Activated CD4-positive, alpha-beta memory T cell treated with anti-CD3 and anti-CD28 coated beads for 36 hours (primary cell): ENCODE results near the gene SUPT3H. TPM values are rescaled to one million over a fixed set of nuclear protein-coding genes. Genes with fewer than 3 reads are reported as not detected.
A peak's percentile ranks its signal among the peaks of the same experiment; 100 is the strongest.

ENCODE experiments used
- CTCF ChIA-PET: fragments of 350-600 bp; sonication (Branson Sonifier 250); formaldehyde crosslinking; loops from one replicate; lab custom pipeline; 2021; ENCODE audit warnings: antibody characterized with exemption, inconsistent platforms; lab: Charles Lee
- POLR2A ChIA-PET: fragments of 350-600 bp; sonication (Branson Sonifier 250); formaldehyde crosslinking; loops from one replicate; lab custom pipeline; 2021; ENCODE audit warnings: antibody characterized with exemption; lab: Charles Lee
- DNase-seq: peaks from one replicate; pipeline ENCODE4 v3.0.0-alpha.2; 2020
- H3K27ac Mint-ChIP-seq: one replicate; pipeline ENCODE4 v1.8.0; 2021; ENCODE audit warnings: mixed read lengths
- H3K27me3 Mint-ChIP-seq: one replicate; pipeline ENCODE4 v1.8.0; 2021; ENCODE audit warnings: mixed read lengths
- H3K36me3 Mint-ChIP-seq: one replicate; pipeline ENCODE4 v1.8.0; 2021; ENCODE audit warnings: mixed read lengths
- H3K4me1 Mint-ChIP-seq: one replicate; pipeline ENCODE4 v1.8.0; 2021; ENCODE audit warnings: low read depth, mixed read lengths
- H3K4me3 Mint-ChIP-seq: one replicate; pipeline ENCODE4 v1.8.0; 2021; ENCODE audit warnings: mild to moderate bottlenecking, mixed read lengths
- H3K9me3 Mint-ChIP-seq: one replicate; pipeline ENCODE4 v1.8.0; 2021; ENCODE audit warnings: mixed read lengths
- intact Hi-C: fragments of 100-400 bp; cut with micrococcal nuclease; formaldehyde crosslinking; loops from one replicate; pipeline ENCODE4 v1.15.1; 2023
- total RNA-seq, 2 experiments: library from RNA; stranded (reverse); gene quantifications; one replicate each; pipeline ENCODE4 v1.2.3, GENCODE V29; 2021

Gene SUPT3H
- total RNA-seq, 2 experiments from 2014 or later = 17.4 to 18.2 TPM

DNA sequence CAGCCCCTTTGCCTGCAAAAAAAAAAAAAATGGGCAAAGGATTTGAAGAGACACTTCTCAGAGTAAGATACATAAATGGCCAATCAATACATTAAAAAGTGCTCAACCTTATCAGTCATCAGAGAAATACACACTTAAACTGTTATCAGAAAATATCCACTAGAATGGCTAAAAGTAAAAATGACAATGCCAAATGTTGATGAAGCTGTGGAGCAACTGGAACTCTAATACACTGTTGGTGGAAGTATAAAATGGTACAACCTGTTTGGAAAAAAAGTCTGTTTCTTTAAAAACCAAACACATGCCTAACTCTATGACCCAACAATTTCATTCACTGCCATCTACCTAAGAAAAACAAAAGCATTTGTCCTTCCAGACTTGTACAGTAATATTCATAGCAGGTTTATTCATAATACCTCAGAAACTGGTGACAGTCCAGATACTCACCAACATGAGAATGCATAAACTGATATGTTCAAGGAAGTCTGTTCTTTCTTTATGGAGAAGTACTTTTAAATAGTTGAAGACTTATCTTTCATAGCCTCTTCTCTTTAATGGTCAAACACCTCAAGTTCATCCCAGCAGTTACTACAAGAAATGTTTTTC lies 428.0 kb downstream of the SUPT3H start:
- DNase-seq = no peak
- ChIA-PET POLR2A (no interaction called here), CTCF (no interaction called here)
- Mint-ChIP-seq H3K36me3 (peaks cover 57% of the 10 kb centered on the region), H3K4me1 (peaks cover 12% of the 10 kb centered on the region), H3K9me3 (peaks cover 40% of the 10 kb centered on the region), H3K27me3 (no peaks in the 10 kb centered on the region), H3K4me3 (no peak overlapping the region), H3K27ac (no peak overlapping the region)
- intact Hi-C loops = no loop called here

DNA sequence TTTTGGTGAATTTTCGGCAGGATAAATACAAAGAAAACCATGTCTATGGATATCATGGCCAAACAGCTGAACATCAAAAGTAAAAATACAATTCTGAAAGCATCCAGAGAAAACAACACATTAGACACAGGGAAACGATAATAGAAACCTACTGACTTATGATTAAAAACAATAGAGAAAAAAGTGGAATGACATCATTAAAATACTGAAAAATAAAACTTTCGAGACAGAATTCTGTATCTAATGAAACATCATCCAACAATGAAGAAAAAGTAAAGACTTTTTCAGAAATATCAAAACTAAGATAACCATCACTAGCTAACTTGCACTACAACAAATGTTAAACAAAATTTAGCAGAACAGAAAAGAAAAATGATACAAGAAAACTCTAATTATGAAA lies 434.2 kb downstream of the SUPT3H start:
- CTCF ChIA-PET = interaction anchor here (0.6 kb wide), 1 partner anchor 759 kb away, joined by 4 read pairs; no protein-coding TSS in a partner anchor
- DNase-seq = no peak
- H3K27ac Mint-ChIP-seq = no peak overlapping the region
- H3K36me3 Mint-ChIP-seq = peaks cover 48% of the 10 kb centered on the region
- no peaks in the 10 kb centered on the region for H3K27me3 Mint-ChIP-seq
- H3K4me1 Mint-ChIP-seq = peaks cover 27% of the 10 kb centered on the region
- H3K9me3 Mint-ChIP-seq = peaks cover 37% of the 10 kb centered on the region
- H3K4me3 Mint-ChIP-seq = no peak overlapping the region
- POLR2A ChIA-PET = no interaction called here
- intact Hi-C loops = no loop called here

DNA sequence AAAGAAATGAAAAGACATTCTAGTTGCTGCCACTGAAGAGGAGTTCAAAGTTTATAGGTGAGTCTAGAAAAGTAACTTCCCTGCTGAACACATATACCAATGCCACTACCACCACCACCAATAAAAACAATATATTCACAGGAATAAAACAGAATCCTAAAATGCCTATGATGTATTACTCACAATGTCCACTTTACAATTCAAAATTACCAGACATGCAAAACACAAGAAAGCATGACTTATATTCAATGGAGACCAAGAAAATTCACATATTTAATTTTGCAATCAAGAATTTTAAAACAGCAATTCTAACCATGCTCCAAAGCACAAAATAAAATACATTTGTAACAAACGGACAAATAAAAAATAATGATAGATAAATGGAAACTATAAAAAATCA lies 434.9 kb downstream of the SUPT3H start:
- no peak for DNase-seq
- Mint-ChIP-seq H3K4me3 (no peak overlapping the region), H3K27ac (no peak overlapping the region), H3K36me3 (peaks cover 40% of the 10 kb centered on the region), H3K27me3 (no peaks in the 10 kb centered on the region), H3K4me1 (peaks cover 27% of the 10 kb centered on the region), H3K9me3 (peaks cover 31% of the 10 kb centered on the region)
- ChIA-PET POLR2A (no interaction called here), CTCF (no interaction called here)
- intact Hi-C loops = no loop called here

DNA sequence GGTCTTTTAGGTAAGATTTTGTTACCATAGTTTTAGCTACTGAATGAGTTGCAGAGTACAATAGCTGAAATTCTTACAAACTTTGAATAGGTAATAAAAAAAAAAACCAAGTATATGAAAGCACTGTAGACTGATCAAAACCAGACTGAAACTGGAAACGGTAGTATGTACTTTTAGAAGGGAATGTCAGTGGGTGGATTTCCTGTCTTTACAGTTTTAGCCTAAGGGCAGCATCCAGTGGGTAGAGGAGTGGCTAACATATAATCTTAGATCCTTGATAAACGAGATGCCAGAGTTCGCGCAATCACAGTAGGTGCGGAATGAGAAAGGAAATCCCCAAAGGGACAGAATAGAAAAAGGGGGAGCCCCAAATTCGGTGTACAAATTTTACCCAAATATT lies 435.5 kb downstream of the SUPT3H start:
- Mint-ChIP-seq H3K4me3 (no peak overlapping the region), H3K4me1 (peaks cover 27% of the 10 kb centered on the region), H3K36me3 (peaks cover 39% of the 10 kb centered on the region), H3K27me3 (no peaks in the 10 kb centered on the region), H3K9me3 (peaks cover 29% of the 10 kb centered on the region), H3K27ac (no peak overlapping the region)
- ChIA-PET POLR2A (no interaction called here), CTCF (no interaction called here)
- intact Hi-C loops = no loop called here
- DNase-seq = no peak

DNA sequence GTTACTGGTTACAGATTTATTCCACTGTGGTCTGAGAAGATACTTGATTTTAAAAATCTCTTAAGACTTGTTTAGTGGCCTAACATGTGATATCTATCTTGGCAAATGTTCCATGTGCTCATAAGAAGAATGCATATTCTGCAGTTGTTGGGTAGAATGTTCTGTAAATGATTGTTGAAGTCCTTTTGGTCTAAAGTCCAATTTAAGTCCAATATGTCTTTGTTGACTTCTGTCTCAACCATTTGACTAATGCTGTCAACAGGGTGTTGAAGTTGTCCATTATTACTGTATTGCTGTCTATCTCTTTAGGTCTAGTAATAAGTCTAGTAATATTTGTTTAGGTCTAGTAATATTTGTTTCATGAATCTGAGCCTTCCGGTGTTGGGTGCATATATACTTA lies 437.4 kb downstream of the SUPT3H start:
- ChIA-PET CTCF (no interaction called here), POLR2A (no interaction called here)
- H3K9me3 Mint-ChIP-seq = peaks cover 15% of the 10 kb centered on the region
- intact Hi-C loops = no loop called here
- no peak overlapping the region for H3K27ac Mint-ChIP-seq
- DNase-seq = no peak
- no peaks in the 10 kb centered on the region for H3K27me3 Mint-ChIP-seq
- no peak overlapping the region for H3K4me3 Mint-ChIP-seq
- peaks cover 26% of the 10 kb centered on the region for H3K36me3 Mint-ChIP-seq
- H3K4me1 Mint-ChIP-seq = peaks cover 35% of the 10 kb centered on the region

DNA sequence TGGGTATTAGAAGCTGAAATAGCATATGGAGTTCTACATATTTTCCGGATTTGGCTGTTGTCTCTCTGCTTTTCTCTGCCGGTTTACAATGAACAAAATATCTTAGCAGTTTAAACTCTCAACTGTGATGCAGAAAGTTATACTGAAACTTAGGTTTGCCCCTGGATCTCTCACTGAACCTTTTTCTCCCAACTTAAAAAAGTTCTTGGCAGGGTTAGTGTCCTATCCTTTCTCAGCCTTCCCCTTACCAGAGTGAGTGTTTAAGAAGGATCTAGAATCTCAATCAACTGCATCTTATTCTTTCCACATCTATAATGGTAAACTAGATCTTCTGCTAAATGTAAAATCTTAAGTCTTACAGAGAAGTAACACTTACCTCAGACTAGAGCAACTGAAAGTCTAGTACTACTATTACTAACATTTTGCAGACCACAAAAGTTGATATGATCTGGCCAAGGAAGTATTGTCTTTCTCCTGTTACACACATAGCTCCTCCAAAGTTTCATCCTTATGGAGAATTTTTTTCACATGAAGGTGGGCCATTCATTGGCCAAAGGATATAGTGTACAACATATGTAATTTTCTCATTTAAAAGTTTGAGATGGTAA lies 441.9 kb downstream of the SUPT3H start:
- Mint-ChIP-seq H3K4me3 (no peak overlapping the region), H3K4me1 (peaks cover 39% of the 10 kb centered on the region), H3K9me3 (peaks cover 4% of the 10 kb centered on the region), H3K27ac (peak overlapping the region; percentile 8), H3K36me3 (peaks cover 14% of the 10 kb centered on the region), H3K27me3 (no peaks in the 10 kb centered on the region)
- intact Hi-C loops = loop anchor here (10.0 kb wide), 2 partner anchors 779 to 1079 kb away; partner anchors contain the start of gene CLIC5
- no peak for DNase-seq
- ChIA-PET POLR2A (no interaction called here), CTCF (no interaction called here)

DNA sequence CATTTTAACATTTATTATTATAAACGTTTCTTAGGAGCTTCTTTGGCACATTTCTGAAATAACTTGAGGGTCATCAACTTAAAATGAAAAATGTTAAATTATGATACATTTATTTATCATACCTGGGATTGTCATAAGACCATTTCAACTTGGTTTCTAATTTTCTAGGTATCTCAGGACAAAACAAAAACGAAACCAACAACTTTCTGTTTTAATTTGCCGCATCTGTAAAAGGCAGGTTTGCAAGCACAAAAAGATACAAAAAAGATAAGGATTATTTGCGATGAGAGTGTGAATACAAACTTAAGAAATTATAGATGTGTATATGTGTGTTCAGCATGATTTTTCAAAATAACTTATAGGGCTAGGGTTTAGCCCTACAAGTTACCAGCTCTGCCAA lies 444.6 kb downstream of the SUPT3H start:
- H3K9me3 Mint-ChIP-seq = peaks cover 2% of the 10 kb centered on the region
- H3K27me3 Mint-ChIP-seq = no peaks in the 10 kb centered on the region
- H3K4me1 Mint-ChIP-seq = peaks cover 39% of the 10 kb centered on the region
- peak overlapping the region; percentile 80 for H3K4me3 Mint-ChIP-seq
- peak overlapping the region; percentile 88 for H3K27ac Mint-ChIP-seq
- DNase-seq = no peak
- peaks cover 6% of the 10 kb centered on the region for H3K36me3 Mint-ChIP-seq
- POLR2A ChIA-PET = no interaction called here
- intact Hi-C loops = loop anchor here (1.0 to 10.0 kb wide), 8 partner anchors 8 to 1082 kb away; partner anchors contain the start of genes CLIC5 and SUPT3H
- CTCF ChIA-PET = interaction anchor here (0.7 to 2.0 kb wide), 3 partner anchors 277 to 488 kb away, joined by 3 to 5 read pairs (median 4); no protein-coding TSS in a partner anchor

DNA sequence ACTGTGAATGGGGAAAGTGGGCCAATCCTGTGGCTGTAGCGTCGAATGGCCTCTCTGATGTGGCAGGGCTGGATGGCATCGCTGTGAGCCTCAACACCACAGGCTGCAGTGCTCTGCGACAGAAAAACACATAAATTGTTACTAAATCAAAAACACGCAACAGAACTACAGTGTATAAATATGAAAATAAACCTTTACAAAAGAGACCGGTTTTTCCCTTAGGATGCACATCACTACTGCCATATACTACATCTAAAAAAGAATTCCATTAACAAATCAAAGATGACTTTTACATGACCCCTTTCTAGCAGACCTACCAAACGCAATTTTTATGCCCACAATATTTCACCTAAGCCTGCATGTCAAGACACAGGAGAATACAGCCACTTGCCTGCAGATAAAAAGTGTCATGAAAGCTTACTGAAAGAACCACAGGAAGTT lies 445.1 kb downstream of the SUPT3H start:
- Mint-ChIP-seq H3K27me3 (no peaks in the 10 kb centered on the region), H3K36me3 (peaks cover 6% of the 10 kb centered on the region), H3K4me1 (peaks cover 41% of the 10 kb centered on the region), H3K9me3 (peaks cover 2% of the 10 kb centered on the region), H3K4me3 (peak overlapping the region; percentile 80), H3K27ac (peak overlapping the region; percentile 88)
- intact Hi-C loops = loop anchor here (1.0 to 10.0 kb wide), 8 partner anchors 7 to 1082 kb away; partner anchors contain the start of genes CLIC5 and SUPT3H
- ChIA-PET CTCF (interaction anchor here (0.7 to 2.0 kb wide), 2 partner anchors 456 to 488 kb away, joined by 4 to 5 read pairs; no protein-coding TSS in a partner anchor), POLR2A (no interaction called here)
- DNase-seq = peak; percentile 43

DNA sequence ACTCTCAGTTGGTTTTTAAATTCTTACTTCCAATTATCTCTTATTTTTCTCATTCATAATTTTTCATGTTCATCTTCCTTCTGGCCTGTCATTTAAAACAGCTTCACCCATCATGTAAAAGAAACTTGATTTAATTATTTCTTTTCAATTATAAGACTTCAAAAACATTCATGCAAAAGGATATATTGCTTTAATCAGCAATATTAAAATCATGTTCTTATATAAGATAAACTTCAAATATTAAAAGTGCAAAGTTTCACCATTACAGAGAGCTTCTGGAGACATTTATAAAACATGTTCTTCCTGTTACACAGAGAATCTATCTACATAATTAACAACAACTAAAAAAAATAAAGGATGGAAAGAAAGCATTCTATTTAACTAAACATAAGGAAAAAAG lies 446.3 kb downstream of the SUPT3H start:
- Mint-ChIP-seq H3K27me3 (no peaks in the 10 kb centered on the region), H3K27ac (peak overlapping the region; percentile 71), H3K9me3 (peaks cover 2% of the 10 kb centered on the region), H3K4me3 (no peak overlapping the region), H3K36me3 (peaks cover 4% of the 10 kb centered on the region), H3K4me1 (peaks cover 41% of the 10 kb centered on the region)
- POLR2A ChIA-PET = no interaction called here
- intact Hi-C loops = loop anchor here (5.0 to 10.0 kb wide), 7 partner anchors 231 to 1083 kb away; partner anchors contain the start of genes CLIC5 and SUPT3H
- no peak for DNase-seq
- CTCF ChIA-PET = no interaction called here

DNA sequence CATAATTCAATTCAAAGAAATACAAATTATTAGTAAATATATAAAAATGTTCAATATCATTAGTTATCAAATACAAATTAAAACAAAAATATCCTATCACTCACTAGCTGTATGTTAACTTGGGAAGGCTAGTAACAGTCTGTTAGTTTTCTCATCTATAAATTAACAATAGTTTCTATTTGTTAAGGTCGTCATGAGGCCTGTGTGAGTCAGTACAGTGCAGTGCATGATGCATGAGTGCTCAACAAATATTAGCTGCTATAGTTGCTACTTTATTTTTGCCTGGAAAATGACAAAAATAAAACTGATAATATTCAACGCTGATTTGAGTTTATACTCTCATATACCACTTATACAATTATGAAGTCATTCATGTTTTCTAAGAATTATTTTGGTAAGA lies 451.2 kb downstream of the SUPT3H start:
- no peak overlapping the region for H3K27ac Mint-ChIP-seq
- ChIA-PET CTCF (no interaction called here), POLR2A (no interaction called here)
- H3K9me3 Mint-ChIP-seq = peaks cover 2% of the 10 kb centered on the region
- DNase-seq = no peak
- H3K4me1 Mint-ChIP-seq = peaks cover 47% of the 10 kb centered on the region
- intact Hi-C loops = loop anchor here (5.0 to 10.0 kb wide), 2 partner anchors 222 to 284 kb away; no protein-coding TSS in a partner anchor
- no peaks in the 10 kb centered on the region for H3K27me3 Mint-ChIP-seq
- peaks cover 4% of the 10 kb centered on the region for H3K36me3 Mint-ChIP-seq
- H3K4me3 Mint-ChIP-seq = no peak overlapping the region

DNA sequence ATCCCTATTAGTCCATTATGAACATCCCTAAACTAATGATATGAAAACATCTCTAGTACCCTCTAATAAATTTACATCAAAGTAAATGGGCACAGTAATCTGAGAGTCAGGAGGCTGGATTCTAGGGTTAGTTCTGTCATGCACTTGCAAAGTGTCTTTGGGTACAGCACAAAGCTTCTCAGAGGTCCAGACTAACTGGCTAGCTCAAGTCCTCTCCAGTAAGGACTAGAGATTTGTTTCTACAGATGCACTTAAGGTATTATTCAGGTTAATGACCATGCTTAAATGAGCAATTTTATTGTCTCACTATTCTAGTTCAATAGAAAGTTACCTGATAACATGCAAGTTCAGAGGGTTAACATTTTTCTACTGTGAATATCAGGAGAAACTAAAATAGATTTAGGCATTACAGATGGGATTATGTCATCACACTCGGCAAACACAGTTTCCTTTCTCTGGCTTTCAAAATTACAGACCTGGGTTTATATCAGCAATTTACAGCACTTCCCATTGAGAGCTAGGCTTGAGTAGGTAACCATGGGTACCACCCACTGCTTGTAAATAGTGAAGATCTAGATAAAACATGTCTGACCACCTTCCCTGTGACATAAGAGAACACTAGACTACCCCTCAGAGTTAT lies 452.5 kb downstream of the SUPT3H start:
- Mint-ChIP-seq H3K27ac (peak overlapping the region; percentile 38), H3K36me3 (peaks cover 7% of the 10 kb centered on the region), H3K9me3 (peaks cover 2% of the 10 kb centered on the region), H3K4me3 (no peak overlapping the region), H3K4me1 (peaks cover 47% of the 10 kb centered on the region), H3K27me3 (no peaks in the 10 kb centered on the region)
- intact Hi-C loops = loop anchor here (1.0 to 10.0 kb wide), 5 partner anchors 8 to 283 kb away; no protein-coding TSS in a partner anchor
- POLR2A ChIA-PET = no interaction called here
- CTCF ChIA-PET = interaction anchor here (1.0 kb wide), 1 partner anchor 495 kb away, joined by 3 read pairs; no protein-coding TSS in a partner anchor
- DNase-seq = no peak

DNA sequence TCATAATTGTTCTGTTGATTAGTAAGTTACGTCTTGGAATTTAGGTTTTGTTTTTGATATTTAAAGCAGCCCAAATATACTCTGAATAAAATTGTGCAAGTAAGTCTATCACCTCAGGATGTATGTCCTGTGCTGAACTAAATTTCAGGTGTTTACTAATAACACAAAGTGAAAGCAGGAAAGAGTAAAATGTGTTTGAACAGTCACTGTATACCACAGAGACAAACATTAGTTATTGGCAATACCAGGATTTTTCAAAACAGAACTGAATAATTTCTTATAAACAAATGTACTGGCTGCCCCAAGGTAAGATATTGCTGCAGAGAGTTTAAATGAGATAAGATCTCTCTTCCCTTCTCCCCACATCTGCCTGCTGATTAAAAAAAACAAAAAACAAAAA lies 454.3 kb downstream of the SUPT3H start:
- peak overlapping the region; percentile 16 for H3K4me3 Mint-ChIP-seq
- ChIA-PET CTCF (no interaction called here), POLR2A (no interaction called here)
- peaks cover 2% of the 10 kb centered on the region for H3K9me3 Mint-ChIP-seq
- no peak for DNase-seq
- H3K36me3 Mint-ChIP-seq = peaks cover 7% of the 10 kb centered on the region
- H3K27me3 Mint-ChIP-seq = no peaks in the 10 kb centered on the region
- peak overlapping the region; percentile 23 for H3K27ac Mint-ChIP-seq
- intact Hi-C loops = loop anchor here (10.0 kb wide), 1 partner anchor 219 kb away; no protein-coding TSS in a partner anchor
- H3K4me1 Mint-ChIP-seq = peaks cover 50% of the 10 kb centered on the region
